Stomach (tissue), 4 donors: ENCODE data around the gene PTPRT.

Experiments used
- CTCF ChIP-seq, 7 experiments: fragments of 450-650 bp in 4 of 7; fragments of 200-600 bp in 3 of 7; sonication (generic) in 3 of 7; IDR thresholded peaks; one replicate each; pipeline ENCODE4 v1.5.1; 2016 to 2019; ENCODE audit warnings: antibody characterized with exemption in 7 of 7, control low read depth in 2 of 7, mild to moderate bottlenecking in 1 of 7
- POLR2A ChIP-seq, 4 donors: fragments of 450-650 bp; IDR thresholded peaks; one replicate each; pipeline ENCODE4 v1.6.1; 2016; ENCODE audit warnings: antibody characterized with exemption in 4 of 4, control low read depth in 2 of 4, mild to moderate bottlenecking in 1 of 4, moderate library complexity in 1 of 4

- no peak for TF ChIP-seq CTCF (IDR thresholded peaks at IDR 0.05)
- TF ChIP-seq POLR2A (IDR thresholded peaks at IDR 0.05) = no peak
These were observed 1136.4 kb downstream of the PTPRT start for GRCh38 chr20:42053350-42053749.
